DOHH2 (cell line): ENCODE data around the gene TTLL7.

Source experiments
- H3F3A ChIP-seq: fragments of 200-600 bp; sonication (generic), shearing (Covaris generic); 2 replicates; pipeline ENCODE4 v1.6.0; 2016; ENCODE audit warnings: antibody characterized with exemption, mild to moderate bottlenecking; ENCODE audit not compliant: control insufficient read depth, insufficient read depth
- H3K27ac ChIP-seq: fragments of 200-600 bp; sonication (generic); 2 replicates; pipeline ENCODE4 v1.5.1; 2014; ENCODE audit warnings: low read depth, mild to moderate bottlenecking, low read length, moderate library complexity
- H3K27me3 ChIP-seq: fragments of 200-600 bp; sonication (generic); 2 replicates; pipeline ENCODE4 v1.6.1; 2014; ENCODE audit warnings: mild to moderate bottlenecking, low read length, mixed read lengths; ENCODE audit not compliant: control insufficient read depth
- H3K36me3 ChIP-seq: fragments of 200-600 bp; sonication (generic); 2 replicates; pipeline ENCODE4 v1.6.1; 2014; ENCODE audit warnings: mild to moderate bottlenecking, low read length, moderate library complexity, mixed read lengths; ENCODE audit not compliant: control insufficient read depth
- H3K4me1 ChIP-seq: fragments of 200-600 bp; sonication (generic); 2 replicates; pipeline ENCODE4 v1.6.1; 2014; ENCODE audit warnings: mild to moderate bottlenecking, low read length, mixed read lengths; ENCODE audit not compliant: control insufficient read depth
- H3K4me2 ChIP-seq: fragments of 200-600 bp; sonication (generic); 2 replicates; pipeline ENCODE4 v1.6.0; 2014; ENCODE audit warnings: mild to moderate bottlenecking, low read length, moderate library complexity
- H3K4me3 ChIP-seq: fragments of 200-600 bp; sonication (generic); 2 replicates; pipeline ENCODE4 v1.5.1; 2014; ENCODE audit warnings: mild to moderate bottlenecking, low read length, mixed read lengths
- H3K79me2 ChIP-seq: fragments of 200-600 bp; sonication (generic); 2 replicates; pipeline ENCODE4 v1.6.1; 2014; ENCODE audit warnings: mild to moderate bottlenecking, low read length, mixed read lengths; ENCODE audit not compliant: control insufficient read depth
- H3K9me2 ChIP-seq: fragments of 200-600 bp; sonication (generic); replicated peaks from 2 replicates; pipeline ENCODE4 v1.6.1; 2014; ENCODE audit warnings: mild to moderate bottlenecking, low read length, mixed read lengths; ENCODE audit not compliant: control insufficient read depth
- H3K9me3 ChIP-seq: fragments of 200-600 bp; sonication (generic); 2 replicates; pipeline ENCODE4 v1.6.1; 2014; ENCODE audit warnings: antibody characterized with exemption, low read length, mixed read lengths; ENCODE audit not compliant: control insufficient read depth, insufficient read depth
- H4K20me1 ChIP-seq: fragments of 200-600 bp; sonication (generic); 2 replicates; pipeline ENCODE4 v1.6.0; 2014; ENCODE audit warnings: low read depth, mild to moderate bottlenecking, antibody characterized with exemption, low read length, moderate library complexity; ENCODE audit not compliant: control insufficient read depth, insufficient read depth
- CTCF ChIP-seq: fragments of 200-600 bp; sonication (generic); IDR thresholded peaks from one replicate; pipeline ENCODE4 v1.5.1; 2014; ENCODE audit warnings: antibody characterized with exemption, mild to moderate bottlenecking, low read depth, low read length; ENCODE audit not compliant: poor library complexity, severe bottlenecking
- EZH2phosphoT487 ChIP-seq: fragments of 200-600 bp; sonication (generic); IDR thresholded peaks from 2 replicates; pipeline ENCODE4 v1.6.1; 2017; ENCODE audit warnings: borderline replicate concordance, mild to moderate bottlenecking, antibody characterized with exemption, low read length, moderate library complexity, mixed read lengths

Gene TTLL7

DNA sequence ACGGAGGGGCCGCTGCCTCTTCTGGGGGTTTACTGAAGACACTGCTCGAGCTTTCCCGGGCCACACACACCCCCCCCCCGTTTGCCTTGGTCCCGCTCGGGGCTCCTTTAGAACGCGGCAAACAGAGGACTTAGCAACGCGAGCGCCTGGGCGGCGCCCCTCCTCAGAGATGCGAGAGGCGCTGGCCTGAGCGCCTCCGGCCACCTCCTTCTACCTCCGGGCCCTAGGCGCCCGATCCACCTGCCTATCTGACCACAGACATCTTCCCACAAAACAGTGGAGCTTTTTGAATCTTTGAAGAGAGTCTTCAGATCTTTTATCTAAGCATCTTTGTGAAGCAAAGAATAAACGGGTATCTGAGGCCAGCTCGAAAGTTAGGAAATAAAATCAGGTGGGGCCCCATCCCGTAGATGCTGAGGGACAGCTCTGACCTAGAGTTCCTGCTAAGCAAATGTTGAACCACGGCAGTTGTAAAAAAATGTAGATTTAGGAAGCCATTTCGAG, 436 bp upstream of the TTLL7 start:
- Histone ChIP-seq H3K27ac (no peak overlapping the region), H3F3A (no peaks in the 10 kb centered on the region), H4K20me1 (no peaks in the 10 kb centered on the region), H3K27me3 (peaks cover 6% of the 10 kb centered on the region; the same call in 1 of the 2 replicates), H3K9me2 (no peaks in the 10 kb centered on the region), H3K79me2 (no peaks in the 10 kb centered on the region), H3K36me3 (no peaks in the 10 kb centered on the region), H3K4me3 (no peak overlapping the region), H3K4me1 (no peaks in the 10 kb centered on the region), H3K9me3 (no peaks in the 10 kb centered on the region), H3K4me2 (no peak overlapping the region)
- TF ChIP-seq EZH2phosphoT487 (no peak), CTCF (no peak)

- H3K4me1 ChIP-seq = no peaks in the 10 kb centered on the region
- peaks cover 7% of the 10 kb centered on the region; the same call in 1 of the 2 replicates for H3K27me3 ChIP-seq
- H3K4me2 ChIP-seq = no peak overlapping the region
- no peaks in the 10 kb centered on the region for H3F3A ChIP-seq
- H3K27ac ChIP-seq = no peak overlapping the region
- H3K36me3 ChIP-seq = no peaks in the 10 kb centered on the region
- H3K4me3 ChIP-seq = no peak overlapping the region
- H3K9me3 ChIP-seq = no peaks in the 10 kb centered on the region
- H3K79me2 ChIP-seq = no peaks in the 10 kb centered on the region
- no peaks in the 10 kb centered on the region for H4K20me1 ChIP-seq
- no peak for TF ChIP-seq EZH2phosphoT487
- no peak for TF ChIP-seq CTCF
- H3K9me2 ChIP-seq = no peaks in the 10 kb centered on the region
Observed at GRCh38 chr1:83998205-83998497, 781 bp downstream of the TTLL7 start.

- Histone ChIP-seq H3K36me3 (no peaks in the 10 kb centered on the region), H3K27ac (no peak overlapping the region), H3F3A (no peaks in the 10 kb centered on the region), H3K9me2 (no peaks in the 10 kb centered on the region), H3K4me2 (no peak overlapping the region), H3K9me3 (no peaks in the 10 kb centered on the region), H3K4me1 (no peaks in the 10 kb centered on the region), H3K79me2 (no peaks in the 10 kb centered on the region), H3K4me3 (no peak overlapping the region), H3K27me3 (peaks cover 8% of the 10 kb centered on the region; the same call in 1 of the 2 replicates), H4K20me1 (no peaks in the 10 kb centered on the region)
- TF ChIP-seq CTCF = no peak
- no peak for TF ChIP-seq EZH2phosphoT487
Observed at GRCh38 chr1:83997631-83998030, 1.3 kb downstream of the TTLL7 start.

GRCh38 chr1:83996621-83997020, 2.3 kb downstream of the TTLL7 start:
- TF ChIP-seq CTCF (no peak), EZH2phosphoT487 (no peak)
- no peak overlapping the region for H3K4me2 ChIP-seq
- no peaks in the 10 kb centered on the region for H3K9me2 ChIP-seq
- H3K36me3 ChIP-seq = no peaks in the 10 kb centered on the region
- H3F3A ChIP-seq = no peaks in the 10 kb centered on the region
- no peaks in the 10 kb centered on the region for H3K79me2 ChIP-seq
- H3K4me3 ChIP-seq = no peak overlapping the region
- H3K27ac ChIP-seq = no peak overlapping the region
- H3K4me1 ChIP-seq = no peaks in the 10 kb centered on the region
- H3K9me3 ChIP-seq = no peaks in the 10 kb centered on the region
- no peaks in the 10 kb centered on the region for H4K20me1 ChIP-seq
- H3K27me3 ChIP-seq = 0 out of 2 replicates have a peak, but pooled peaks cover 8% of the 10 kb centered on the region
